ENCODE measurements around the gene SPOCK1.

The SPOCK1 gene

DNA sequence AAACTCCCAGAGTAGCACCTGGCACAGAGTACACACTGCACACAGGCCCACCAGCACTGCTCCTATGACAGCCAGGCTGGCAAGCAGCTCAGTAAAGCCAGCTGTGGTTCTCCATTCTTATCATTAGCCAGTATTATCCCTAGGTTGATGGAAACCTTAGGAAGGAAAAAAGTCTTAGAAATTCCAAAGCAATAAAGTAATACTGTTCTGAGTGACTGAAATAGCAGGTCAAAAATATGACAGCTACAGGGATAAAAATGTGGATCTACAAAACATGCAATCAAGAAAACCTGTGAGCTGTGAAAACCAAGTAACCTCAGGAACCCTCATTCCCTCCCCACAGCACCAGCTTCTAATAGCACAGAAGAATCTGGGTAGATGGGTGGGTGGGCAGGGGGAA is 403.5 kb downstream of the SPOCK1 start:
- DNase-seq = no peak

- no peak for DNase-seq
Observed at GRCh38 chr5:137092831-137093230, 406.3 kb downstream of the SPOCK1 start.

GRCh38 chr5:137091472-137091871 is 407.7 kb downstream of the SPOCK1 start:
- DNase-seq = peak; percentile 35

GRCh38 chr5:137090721-137091120 is 408.4 kb downstream of the SPOCK1 start:
- peak; percentile 85 for DNase-seq

DNA sequence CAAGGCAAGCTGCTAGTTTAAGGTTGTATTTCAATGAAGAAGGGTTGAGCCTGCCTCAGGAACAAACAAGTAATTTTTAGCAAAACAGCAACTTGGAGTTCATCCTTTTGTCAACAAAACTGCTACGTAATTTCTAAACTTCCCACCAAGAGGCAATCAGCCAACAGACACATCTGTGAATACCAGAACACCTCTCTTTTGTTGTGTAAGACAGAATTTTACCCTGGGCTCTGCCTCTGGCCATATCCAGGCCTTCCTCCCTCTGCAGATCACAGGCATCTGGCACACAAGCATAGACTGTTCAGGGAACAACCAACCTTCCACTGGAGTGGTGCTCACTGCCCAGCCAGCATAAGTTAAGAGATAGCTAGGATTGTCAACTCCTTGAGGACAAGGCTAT is 409.0 kb downstream of the SPOCK1 start:
- DNase-seq = no peak

DNA sequence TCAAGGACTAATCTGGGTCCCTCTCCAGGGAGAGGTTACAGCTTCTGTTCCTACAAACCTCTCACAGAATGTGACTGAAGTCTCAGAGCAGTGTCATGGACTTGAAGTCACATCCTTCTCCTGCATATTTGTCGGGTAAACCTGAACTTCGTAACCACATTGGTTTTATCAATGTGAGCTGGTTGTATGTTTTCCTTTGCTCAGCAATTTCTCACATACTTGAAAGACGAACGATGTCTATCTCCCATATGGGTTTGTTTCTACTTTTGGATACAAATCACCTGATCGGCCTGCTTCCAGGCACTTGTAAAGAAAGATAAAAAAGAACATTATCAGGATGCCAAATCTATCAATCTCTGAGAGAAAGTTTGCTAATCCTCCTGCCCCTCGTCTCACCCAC is 411.0 kb downstream of the SPOCK1 start:
- DNase-seq = no peak

GRCh38 chr5:137086342-137086741 is 412.8 kb downstream of the SPOCK1 start:
- no peak for DNase-seq

DNA sequence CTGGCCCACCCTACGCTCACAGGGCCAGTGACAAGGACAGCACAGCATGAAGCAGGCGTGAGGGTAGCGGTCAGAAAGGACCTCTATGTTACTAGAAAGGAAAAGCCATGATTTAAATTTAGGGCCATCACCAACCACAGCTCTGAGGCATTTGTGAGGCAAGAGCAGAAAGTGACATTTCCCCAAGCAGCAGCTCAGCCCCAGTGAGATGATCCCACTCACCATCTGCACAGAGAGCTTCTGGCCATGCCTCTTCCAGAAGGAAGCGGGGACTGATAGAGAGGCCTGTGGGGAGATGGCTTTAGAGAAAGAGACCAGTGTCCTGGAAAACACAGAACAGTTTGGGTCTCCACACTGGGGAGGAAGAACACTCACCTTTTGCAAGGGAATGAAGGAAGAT is 413.9 kb downstream of the SPOCK1 start:
- DNase-seq = no peak

DNA sequence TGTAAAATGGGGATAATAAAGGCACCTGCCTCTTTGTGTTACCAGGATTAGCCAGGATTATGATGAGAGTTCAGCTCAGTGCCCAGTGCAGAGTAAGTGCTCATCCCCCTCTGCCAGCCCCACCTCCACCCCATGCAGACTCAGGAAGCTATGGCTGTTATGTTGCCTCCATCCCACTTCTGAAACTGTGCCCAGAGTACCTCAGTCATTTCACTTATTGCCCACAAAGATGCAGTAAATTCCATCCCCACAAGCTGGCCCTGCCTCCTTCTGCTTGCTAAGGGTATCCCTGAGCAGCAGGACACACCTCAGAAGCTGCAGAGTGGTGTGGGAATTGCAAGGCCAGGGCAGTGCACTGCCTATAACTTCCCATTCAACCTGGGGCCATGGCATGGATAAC is 415.1 kb downstream of the SPOCK1 start:
- no peak for DNase-seq

- no peak for DNase-seq
Observed at GRCh38 chr5:137082951-137083350, 416.2 kb downstream of the SPOCK1 start.

DNA sequence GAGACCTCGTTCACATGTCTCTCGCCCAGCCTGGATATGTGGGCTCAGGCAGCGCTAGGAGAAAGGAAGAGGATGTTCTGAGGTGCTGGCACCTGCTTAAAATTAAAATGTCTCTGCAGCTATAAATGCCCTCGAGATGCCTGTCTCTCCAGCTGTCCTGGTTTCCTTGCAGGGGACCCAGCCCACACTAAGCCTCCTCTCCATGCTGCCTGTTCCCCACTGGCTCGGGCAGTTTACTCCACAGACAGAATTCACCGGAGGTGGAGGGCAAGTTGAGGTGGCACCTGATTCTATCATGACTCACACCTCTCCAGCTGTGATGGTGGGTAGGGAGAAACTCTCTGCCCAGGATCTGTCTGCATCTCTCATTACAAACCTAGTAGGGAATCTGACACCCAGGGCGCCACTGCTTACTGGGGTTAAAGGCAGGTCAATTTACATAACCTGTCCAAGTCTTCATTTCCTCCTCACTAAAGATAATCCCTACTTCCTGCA is 420.9 kb downstream of the SPOCK1 start:
- DNase-seq = no peak

DNA sequence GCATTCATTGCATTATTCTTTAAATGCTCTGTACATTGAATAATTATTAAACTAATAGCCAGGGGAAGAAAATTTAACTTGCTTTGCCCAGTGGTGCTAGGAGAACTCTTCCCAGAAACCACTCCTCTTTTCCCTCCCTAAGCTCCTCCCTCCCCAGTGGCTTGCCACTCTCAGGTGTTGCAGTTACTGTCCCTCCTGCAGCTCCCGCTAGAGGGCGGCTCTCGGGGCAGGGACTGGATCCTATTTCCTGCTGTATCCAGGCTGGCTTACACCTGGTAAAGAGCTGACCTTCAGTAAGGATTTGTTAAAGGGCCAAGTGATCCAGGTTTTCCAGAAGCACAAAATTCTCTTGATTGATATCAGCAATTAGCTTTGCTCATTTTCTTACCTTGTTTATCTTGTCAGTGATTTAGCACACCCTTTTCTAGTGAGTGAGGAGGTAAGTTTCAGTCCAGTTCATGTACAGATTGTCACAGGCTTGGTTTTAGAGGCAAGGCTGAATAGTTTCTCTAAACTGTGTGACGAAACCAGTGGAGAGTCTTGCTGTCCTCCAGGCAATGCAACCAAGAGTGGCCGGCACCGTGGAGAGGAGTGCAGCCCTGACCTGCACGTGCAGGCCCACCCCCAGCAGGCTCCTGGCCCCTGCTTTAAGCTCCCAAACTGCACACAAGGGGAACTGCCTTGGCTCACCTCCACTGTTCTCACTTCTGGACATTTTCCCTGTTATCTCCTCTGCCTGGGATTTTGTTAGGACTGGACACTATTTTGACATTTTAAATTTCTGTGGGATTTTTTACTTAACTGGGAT is 423.8 kb downstream of the SPOCK1 start:
- peak; percentile 20 for DNase-seq

GRCh38 chr5:137073189-137073588 is 425.9 kb downstream of the SPOCK1 start:
- no peak for DNase-seq

DNA sequence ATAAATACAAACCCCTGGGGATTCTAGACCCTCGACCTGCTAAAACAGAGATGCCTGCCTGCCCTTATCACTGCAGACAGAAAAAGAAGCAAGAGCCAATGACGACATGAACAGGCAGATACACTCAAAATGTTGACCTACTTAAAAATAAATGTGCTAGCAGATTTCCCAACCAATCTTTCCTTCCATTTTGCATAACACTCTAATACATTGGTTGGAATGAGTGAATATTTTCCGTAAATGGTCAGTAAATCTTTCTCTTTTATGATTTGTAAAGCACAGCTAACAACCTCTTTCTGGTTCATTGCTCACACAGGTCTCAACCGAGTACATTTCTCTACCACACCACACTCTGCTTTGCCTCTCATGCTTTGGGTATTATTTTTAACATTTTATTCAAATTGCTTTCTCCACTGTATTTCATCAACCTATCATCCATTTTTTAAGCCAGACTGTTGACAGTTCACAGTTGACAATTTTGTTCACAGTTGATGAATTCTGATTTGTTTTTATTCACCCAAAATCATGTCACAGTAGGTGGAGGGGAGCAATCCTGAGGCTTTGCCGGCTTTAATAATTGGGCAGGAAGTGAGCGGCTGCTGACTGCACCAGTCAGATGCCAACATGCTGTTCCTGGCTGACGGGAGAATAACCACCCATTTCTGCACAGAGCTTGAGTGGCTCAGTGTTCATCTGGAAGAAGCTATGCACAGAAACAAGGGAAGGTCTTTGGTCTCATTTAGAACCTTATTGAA is 426.6 kb downstream of the SPOCK1 start:
- no peak for DNase-seq

DNA sequence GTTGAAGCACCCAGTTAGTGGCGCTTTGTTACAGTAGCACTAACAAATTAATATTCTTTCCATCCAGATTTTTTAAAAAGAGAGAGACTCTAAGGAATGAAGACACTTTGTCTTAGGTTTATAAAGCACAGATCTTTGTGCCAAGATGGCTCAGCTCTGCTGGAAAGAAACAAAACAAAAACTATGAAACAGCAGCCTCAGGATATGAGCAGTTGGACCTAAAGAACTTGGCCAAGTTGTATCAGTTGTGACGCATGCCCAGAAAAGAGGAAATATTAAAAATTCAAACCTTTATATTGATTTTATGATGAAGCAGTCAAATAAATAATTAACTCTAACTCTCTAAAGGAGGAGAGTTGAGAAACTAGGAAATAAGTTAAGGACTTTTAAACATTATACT is 427.2 kb downstream of the SPOCK1 start:
- DNase-seq = no peak

GRCh38 chr5:137071526-137071925 is 427.6 kb downstream of the SPOCK1 start:
- no peak for DNase-seq

- DNase-seq = no peak
Observed at GRCh38 chr5:137070521-137070920, 428.6 kb downstream of the SPOCK1 start.

DNA sequence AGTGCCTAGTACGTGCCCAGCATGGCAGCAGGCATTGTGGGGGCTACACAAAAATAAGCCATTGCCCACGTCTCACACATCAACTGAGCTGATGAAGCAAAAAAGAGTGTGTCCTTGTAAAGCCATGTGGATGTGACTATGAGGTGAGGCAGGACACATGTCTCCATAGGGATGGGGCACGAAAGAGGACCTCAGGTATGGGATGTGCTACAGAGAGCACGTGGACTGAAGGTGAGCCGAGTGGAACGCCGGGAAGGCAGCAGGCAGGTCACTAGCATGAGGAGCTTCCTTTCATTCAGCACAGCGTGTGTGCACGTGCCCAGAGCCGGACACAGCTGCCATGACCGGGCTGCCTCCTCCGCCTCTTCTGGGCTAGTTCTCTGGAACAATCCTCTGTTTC is 429.8 kb downstream of the SPOCK1 start:
- DNase-seq = no peak

DNA sequence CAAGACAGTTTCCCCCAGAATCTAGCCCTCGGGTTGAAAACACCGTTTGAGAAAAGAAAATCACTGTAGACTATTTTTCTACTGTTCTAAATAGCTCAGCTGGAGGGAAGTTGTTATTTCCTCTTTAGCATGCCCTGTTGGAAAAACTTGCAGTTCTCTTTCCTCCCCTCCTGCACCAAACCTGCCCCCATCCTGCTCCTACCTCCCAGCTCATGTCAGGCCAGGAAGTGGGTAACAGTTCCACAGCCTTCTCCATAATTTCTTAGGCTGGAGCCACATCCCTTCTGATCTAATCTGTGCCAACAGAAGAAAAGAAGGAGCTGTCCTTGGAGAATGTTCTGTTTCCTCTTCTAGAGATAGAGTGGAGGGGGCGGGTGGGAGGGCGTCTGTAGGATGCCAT is 437.7 kb downstream of the SPOCK1 start:
- DNase-seq = no peak

DNA sequence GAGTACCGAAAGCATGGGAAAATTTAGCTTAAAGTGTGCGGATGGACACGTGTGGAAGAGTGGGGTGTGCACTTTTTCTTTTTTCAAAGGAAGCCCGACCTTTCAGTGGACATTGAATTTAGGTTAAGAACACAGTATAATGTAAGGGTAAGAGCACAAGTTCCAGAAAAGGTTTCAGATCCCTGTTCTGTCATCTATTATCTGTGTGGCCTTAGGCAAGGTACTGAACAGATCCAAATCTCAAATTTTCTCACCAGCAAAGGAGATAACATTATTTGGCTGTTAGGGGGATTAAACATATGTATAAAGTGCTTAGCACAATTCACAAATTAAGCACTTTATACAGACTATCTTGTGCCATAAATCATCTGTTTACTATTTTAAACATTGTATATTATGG is 441.0 kb downstream of the SPOCK1 start:
- no peak for DNase-seq

DNA sequence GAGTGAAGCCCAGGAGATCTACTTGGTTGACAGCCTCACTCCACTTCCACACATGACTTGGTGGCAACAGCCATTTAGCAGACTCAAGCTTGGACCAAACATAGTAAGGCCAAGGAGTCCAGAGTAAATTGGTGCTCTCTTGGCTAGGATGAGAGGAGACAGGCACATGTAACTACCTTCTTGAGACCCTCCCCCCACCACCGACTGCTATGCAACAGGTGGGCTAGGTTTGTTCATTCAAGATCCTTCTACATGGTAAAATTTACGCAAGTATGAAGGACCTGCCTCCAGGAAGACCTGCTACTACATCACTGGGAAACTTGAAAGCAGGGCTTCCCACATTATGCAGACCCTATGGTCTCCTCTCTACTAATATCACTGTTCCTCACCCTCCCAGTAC is 442.4 kb downstream of the SPOCK1 start:
- no peak for DNase-seq

- DNase-seq = no peak
Observed at GRCh38 chr5:137055271-137055872, 443.8 kb downstream of the SPOCK1 start.

DNA sequence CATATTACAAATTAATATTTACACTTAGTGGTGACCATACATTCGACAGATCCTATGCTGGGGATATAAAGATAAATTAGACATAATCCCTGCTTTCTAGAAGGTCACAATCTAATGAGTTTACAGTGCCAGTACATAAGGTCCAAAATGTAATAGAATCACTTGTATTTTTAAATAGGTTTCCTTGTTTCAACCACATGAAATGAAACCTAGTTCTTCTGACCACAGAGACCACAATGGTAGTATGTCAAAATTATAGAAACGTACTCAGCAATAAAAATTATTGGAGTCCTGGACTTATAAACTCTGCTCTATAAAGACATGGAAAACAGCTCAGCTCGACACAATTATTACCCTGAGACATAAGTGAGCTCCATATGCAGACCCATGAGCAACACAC is 444.3 kb downstream of the SPOCK1 start:
- DNase-seq = no peak

- DNase-seq = no peak
Observed at GRCh38 chr5:137054335-137054734, 444.8 kb downstream of the SPOCK1 start.

Data from NCI-H1105 treated with DMSO at 0.1 percent for 48 hours (cell line).